Activated CD4-positive, alpha-beta memory T cell treated with anti-CD3 and anti-CD28 coated beads for 36 hours (primary cell): ENCODE data around the gene ADAM30. TPM values are rescaled to one million over a fixed set of nuclear protein-coding genes. Genes with fewer than 3 reads are reported as not detected.

Experiments
- CTCF ChIA-PET: fragments of 350-600 bp; sonication (Branson Sonifier 250); formaldehyde crosslinking; loops from one replicate; lab custom pipeline; 2021; ENCODE audit warnings: antibody characterized with exemption, inconsistent platforms; lab: Charles Lee
- POLR2A ChIA-PET: fragments of 350-600 bp; sonication (Branson Sonifier 250); formaldehyde crosslinking; loops from one replicate; lab custom pipeline; 2021; ENCODE audit warnings: antibody characterized with exemption; lab: Charles Lee
- DNase-seq: peaks from one replicate; pipeline ENCODE4 v3.0.0-alpha.2; 2020
- H3K27ac Mint-ChIP-seq: one replicate; pipeline ENCODE4 v1.8.0; 2021; ENCODE audit warnings: mixed read lengths
- H3K27me3 Mint-ChIP-seq: one replicate; pipeline ENCODE4 v1.8.0; 2021; ENCODE audit warnings: mixed read lengths
- H3K36me3 Mint-ChIP-seq: one replicate; pipeline ENCODE4 v1.8.0; 2021; ENCODE audit warnings: mixed read lengths
- H3K4me1 Mint-ChIP-seq: one replicate; pipeline ENCODE4 v1.8.0; 2021; ENCODE audit warnings: low read depth, mixed read lengths
- H3K4me3 Mint-ChIP-seq: one replicate; pipeline ENCODE4 v1.8.0; 2021; ENCODE audit warnings: mild to moderate bottlenecking, mixed read lengths
- H3K9me3 Mint-ChIP-seq: one replicate; pipeline ENCODE4 v1.8.0; 2021; ENCODE audit warnings: mixed read lengths
- intact Hi-C: fragments of 100-400 bp; cut with micrococcal nuclease; formaldehyde crosslinking; loops from one replicate; pipeline ENCODE4 v1.15.1; 2023
- total RNA-seq, 2 experiments: library from RNA; stranded (reverse); gene quantifications; one replicate each; pipeline ENCODE4 v1.2.3, GENCODE V29; 2021

The ADAM30 gene
- total RNA-seq = not detected

- Mint-ChIP-seq H3K4me1 (peaks cover 13% of the 10 kb centered on the region), H3K36me3 (no peaks in the 10 kb centered on the region), H3K27me3 (peaks cover 10% of the 10 kb centered on the region), H3K9me3 (no peaks in the 10 kb centered on the region), H3K4me3 (no peak within 1 kb of the TSS), H3K27ac (no peak within 1 kb of the TSS)
- DNase-seq = no peak
- ChIA-PET CTCF (interaction anchor here (1.1 kb wide), 1 partner anchor 11 kb away, joined by 3 read pairs; no protein-coding TSS in a partner anchor), POLR2A (no interaction called here)
- intact Hi-C loops = no loop called here
Observed at GRCh38 chr1:119896303-119896702, at the start of gene ADAM30. TSS of gene ADAM30 (minus strand) at chr1:119896515. CDS start at chr1:119896336, 179 bp downstream.

GRCh38 chr1:119943216-119943615, 46.9 kb upstream of the ADAM30 start:
- POLR2A ChIA-PET = no interaction called here
- intact Hi-C loops = no loop called here
- Mint-ChIP-seq H3K27me3 (no peaks in the 10 kb centered on the region), H3K4me1 (no peaks in the 10 kb centered on the region), H3K9me3 (no peaks in the 10 kb centered on the region), H3K36me3 (peaks cover 14% of the 10 kb centered on the region), H3K4me3 (no peak overlapping the region), H3K27ac (no peak overlapping the region)
- DNase-seq = no peak
- CTCF ChIA-PET = interaction anchor here (1.1 to 1.5 kb wide), 2 partner anchors 17 to 73 kb away, joined by 3 to 5 read pairs; no protein-coding TSS in a partner anchor

- H3K27me3 Mint-ChIP-seq = no peaks in the 10 kb centered on the region
- DNase-seq = no peak
- H3K9me3 Mint-ChIP-seq = no peaks in the 10 kb centered on the region
- CTCF ChIA-PET = interaction anchor here (1.2 kb wide), 1 partner anchor 9 kb away, joined by 6 read pairs; no protein-coding TSS in a partner anchor
- H3K4me3 Mint-ChIP-seq = no peak overlapping the region
- no peaks in the 10 kb centered on the region for H3K4me1 Mint-ChIP-seq
- H3K36me3 Mint-ChIP-seq = peaks cover 30% of the 10 kb centered on the region
- no peak overlapping the region for H3K27ac Mint-ChIP-seq
- intact Hi-C loops = no loop called here
- POLR2A ChIA-PET = no interaction called here
Observed at GRCh38 chr1:119941392-119941791, 45.1 kb upstream of the ADAM30 start.

GRCh38 chr1:119940697-119941096, 44.4 kb upstream of the ADAM30 start:
- CTCF ChIA-PET = interaction anchor here (1.2 kb wide), 1 partner anchor 9 kb away, joined by 6 read pairs; no protein-coding TSS in a partner anchor
- H3K4me3 Mint-ChIP-seq = no peak overlapping the region
- POLR2A ChIA-PET = no interaction called here
- no peak overlapping the region for H3K27ac Mint-ChIP-seq
- H3K27me3 Mint-ChIP-seq = no peaks in the 10 kb centered on the region
- no peak for DNase-seq
- peaks cover 36% of the 10 kb centered on the region for H3K36me3 Mint-ChIP-seq
- H3K4me1 Mint-ChIP-seq = no peaks in the 10 kb centered on the region
- no peaks in the 10 kb centered on the region for H3K9me3 Mint-ChIP-seq
- intact Hi-C loops = no loop called here

- H3K36me3 Mint-ChIP-seq = peaks cover 67% of the 10 kb centered on the region
- intact Hi-C loops = no loop called here
- DNase-seq = no peak
- H3K9me3 Mint-ChIP-seq = peaks cover 19% of the 10 kb centered on the region
- ChIA-PET CTCF (interaction anchor here (1.2 to 1.6 kb wide), 2 partner anchors 10 to 11 kb away, joined by 3 to 5 read pairs; no protein-coding TSS in a partner anchor), POLR2A (no interaction called here)
- H3K4me1 Mint-ChIP-seq = no peaks in the 10 kb centered on the region
- H3K27me3 Mint-ChIP-seq = no peaks in the 10 kb centered on the region
- H3K27ac Mint-ChIP-seq = no peak overlapping the region
- no peak overlapping the region for H3K4me3 Mint-ChIP-seq
Observed at GRCh38 chr1:119937198-119937597, 40.9 kb upstream of the ADAM30 start.

GRCh38 chr1:119935915-119936314, 39.6 kb upstream of the ADAM30 start:
- Mint-ChIP-seq H3K4me1 (no peaks in the 10 kb centered on the region), H3K27ac (no peak overlapping the region), H3K27me3 (no peaks in the 10 kb centered on the region), H3K36me3 (peaks cover 64% of the 10 kb centered on the region), H3K9me3 (peaks cover 19% of the 10 kb centered on the region), H3K4me3 (no peak overlapping the region)
- ChIA-PET CTCF (interaction anchor here (1.2 to 1.6 kb wide), 2 partner anchors 11 to 13 kb away, joined by 3 to 5 read pairs; no protein-coding TSS in a partner anchor), POLR2A (no interaction called here)
- DNase-seq = no peak
- intact Hi-C loops = no loop called here

GRCh38 chr1:119935373-119935772, 39.1 kb upstream of the ADAM30 start:
- H3K27ac Mint-ChIP-seq = no peak overlapping the region
- no peaks in the 10 kb centered on the region for H3K4me1 Mint-ChIP-seq
- H3K27me3 Mint-ChIP-seq = no peaks in the 10 kb centered on the region
- H3K4me3 Mint-ChIP-seq = no peak overlapping the region
- peaks cover 62% of the 10 kb centered on the region for H3K36me3 Mint-ChIP-seq
- ChIA-PET POLR2A (no interaction called here), CTCF (interaction anchor here (0.6 to 1.6 kb wide), 2 partner anchors 13 to 64 kb away, joined by 3 to 5 read pairs; no protein-coding TSS in a partner anchor)
- no peak for DNase-seq
- peaks cover 19% of the 10 kb centered on the region for H3K9me3 Mint-ChIP-seq
- intact Hi-C loops = no loop called here

DNA sequence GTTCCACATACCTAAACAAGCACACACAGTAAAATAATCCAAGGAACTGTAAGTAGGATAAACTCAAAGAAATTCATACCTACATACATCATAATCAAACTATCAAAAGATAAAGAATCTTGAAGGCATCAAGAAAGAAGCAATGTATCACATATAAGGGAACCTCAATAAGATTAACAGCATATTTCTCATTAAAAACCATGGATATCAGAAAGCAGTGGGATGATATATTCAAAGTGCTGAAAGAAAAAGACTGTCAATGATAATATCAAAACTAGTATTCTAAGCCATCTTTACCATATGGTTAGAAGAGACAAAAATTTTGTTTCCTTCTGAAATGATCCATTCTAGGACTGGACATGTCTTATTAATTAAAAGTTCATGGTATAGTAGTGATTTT, 37.1 kb upstream of the ADAM30 start:
- Mint-ChIP-seq H3K9me3 (peaks cover 19% of the 10 kb centered on the region), H3K4me1 (no peaks in the 10 kb centered on the region), H3K36me3 (peaks cover 54% of the 10 kb centered on the region), H3K27ac (no peak overlapping the region), H3K4me3 (no peak overlapping the region), H3K27me3 (no peaks in the 10 kb centered on the region)
- ChIA-PET CTCF (no interaction called here), POLR2A (no interaction called here)
- intact Hi-C loops = no loop called here
- no peak for DNase-seq

- H3K9me3 Mint-ChIP-seq = peaks cover 19% of the 10 kb centered on the region
- POLR2A ChIA-PET = no interaction called here
- no peak for DNase-seq
- H3K36me3 Mint-ChIP-seq = peaks cover 47% of the 10 kb centered on the region
- intact Hi-C loops = no loop called here
- no peak overlapping the region for H3K4me3 Mint-ChIP-seq
- CTCF ChIA-PET = interaction anchor here (3.1 kb wide), 1 partner anchor 19 kb away, joined by 7 read pairs; no protein-coding TSS in a partner anchor
- no peaks in the 10 kb centered on the region for H3K4me1 Mint-ChIP-seq
- H3K27me3 Mint-ChIP-seq = no peaks in the 10 kb centered on the region
- no peak overlapping the region for H3K27ac Mint-ChIP-seq
Observed at GRCh38 chr1:119929643-119930315, 33.5 kb upstream of the ADAM30 start.

GRCh38 chr1:119926553-119926952, 30.2 kb upstream of the ADAM30 start:
- Mint-ChIP-seq H3K9me3 (no peaks in the 10 kb centered on the region), H3K27ac (no peak overlapping the region), H3K4me3 (no peak overlapping the region), H3K4me1 (no peaks in the 10 kb centered on the region), H3K27me3 (no peaks in the 10 kb centered on the region), H3K36me3 (peaks cover 46% of the 10 kb centered on the region)
- no peak for DNase-seq
- ChIA-PET POLR2A (no interaction called here), CTCF (interaction anchor here (1.2 kb wide), 1 partner anchor 17 kb away, joined by 5 read pairs; no protein-coding TSS in a partner anchor)
- intact Hi-C loops = no loop called here

DNA sequence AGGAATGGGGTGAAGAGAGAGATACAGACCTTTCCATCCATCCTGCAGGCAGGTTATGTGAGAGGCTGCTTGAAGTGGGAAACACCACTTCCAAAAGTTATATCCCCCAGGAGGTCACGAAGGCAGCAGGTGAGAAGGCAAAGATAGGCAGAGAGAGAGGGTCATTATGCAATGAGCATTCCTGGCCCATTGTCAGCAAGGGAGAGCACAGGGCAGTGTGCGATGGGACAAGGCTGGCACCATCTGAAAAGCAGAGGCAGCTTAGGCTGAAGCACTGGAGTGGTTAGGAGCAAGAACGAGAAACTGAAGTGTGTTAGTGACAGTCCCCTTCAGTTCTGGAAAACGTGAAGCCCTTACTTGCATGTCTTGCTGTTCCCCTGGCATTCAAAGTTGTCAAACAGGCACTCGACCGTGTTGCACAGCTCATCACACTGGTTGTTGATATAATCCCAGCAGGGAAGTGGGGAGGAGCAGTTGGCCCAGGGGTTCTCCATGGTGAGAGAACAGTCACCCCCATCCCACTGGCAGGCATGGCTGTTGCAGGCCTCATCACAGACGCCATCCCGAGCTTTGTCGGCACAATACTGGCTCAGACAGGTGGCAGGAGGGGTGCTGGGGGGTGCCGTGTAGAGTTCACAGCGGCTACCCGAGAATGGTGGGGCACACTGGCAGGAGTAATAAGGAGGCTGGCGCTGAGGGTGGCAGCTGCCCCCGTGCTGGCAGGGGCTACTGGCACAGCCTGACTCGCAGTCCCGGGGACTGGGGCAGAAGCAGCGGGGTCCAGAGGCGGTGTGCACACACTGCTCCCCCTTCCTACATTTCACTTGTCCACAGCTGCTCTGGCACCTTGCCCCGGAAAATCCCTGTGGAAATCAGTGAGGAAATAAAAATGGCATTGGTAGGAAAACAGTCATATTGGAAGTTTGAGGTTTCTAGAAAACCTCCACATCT, 28.9 kb upstream of the ADAM30 start:
- H3K36me3 Mint-ChIP-seq = peaks cover 50% of the 10 kb centered on the region
- no peaks in the 10 kb centered on the region for H3K27me3 Mint-ChIP-seq
- ChIA-PET POLR2A (no interaction called here), CTCF (no interaction called here)
- H3K4me3 Mint-ChIP-seq = no peak overlapping the region
- no peaks in the 10 kb centered on the region for H3K9me3 Mint-ChIP-seq
- DNase-seq = no peak
- intact Hi-C loops = no loop called here
- no peak overlapping the region for H3K27ac Mint-ChIP-seq
- no peaks in the 10 kb centered on the region for H3K4me1 Mint-ChIP-seq
